Measurements from ENCODE around the gene GPR143.

Gene GPR143

DNA sequence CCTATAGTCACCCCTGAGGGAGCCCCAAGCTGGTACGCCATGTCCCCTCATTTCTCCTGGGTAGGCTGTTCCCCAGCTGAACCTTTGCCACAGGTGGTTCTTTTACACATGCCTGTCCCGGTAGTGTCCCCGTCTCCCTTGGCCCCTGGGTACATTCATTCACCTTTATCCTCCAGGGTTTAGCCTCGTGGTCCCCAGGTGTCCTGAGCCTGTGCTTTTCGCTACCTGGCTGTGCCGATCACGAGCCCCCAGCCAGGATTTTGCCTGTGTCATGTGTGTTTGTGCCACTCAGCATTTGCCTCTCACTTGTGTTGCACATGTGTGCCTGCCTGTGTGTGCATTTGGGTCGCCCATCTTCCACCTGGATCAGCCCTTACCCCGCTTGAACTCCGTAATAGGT, 57.6 kb downstream of the GPR143 start:
- DNase-seq (ENCODE audit: low read depth in 2 of 2): no peak

DNA sequence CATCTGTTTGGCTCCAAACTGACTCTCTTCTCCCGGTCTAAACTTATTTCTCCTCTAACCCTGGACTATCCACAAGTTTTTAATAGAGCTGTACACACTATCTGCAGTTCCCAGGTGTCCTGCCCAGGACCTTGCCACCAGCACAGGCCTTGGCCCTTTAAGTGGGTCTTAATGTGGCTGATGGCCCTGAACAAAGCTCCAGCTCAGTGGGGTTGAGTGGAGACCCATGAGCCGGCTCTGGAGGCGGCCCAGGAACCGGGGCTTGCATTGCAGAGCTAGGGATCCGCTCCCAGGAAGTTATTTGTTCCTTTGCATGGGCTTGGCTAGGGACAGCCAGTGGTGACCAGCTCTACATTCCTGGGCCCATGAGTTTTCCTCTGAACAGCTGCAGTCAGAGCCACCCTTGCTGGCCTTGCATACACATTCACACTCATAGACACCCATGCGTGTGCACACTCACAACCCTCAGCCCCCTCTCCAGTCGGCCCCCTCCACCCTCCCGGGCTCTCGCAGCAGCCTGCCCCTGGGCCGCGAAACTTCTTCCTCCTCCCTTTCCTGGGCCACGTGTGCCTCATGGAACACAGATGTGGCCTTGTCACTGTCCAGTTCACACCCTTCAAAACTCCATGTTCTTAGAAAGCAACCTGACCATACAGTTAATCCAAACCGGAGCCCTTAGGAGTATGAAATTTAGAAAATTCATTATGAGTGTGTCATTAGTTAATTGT, 58.2 kb downstream of the GPR143 start:
- DNase-seq (ENCODE audit: low read depth in 2 of 2): no peak

DNA sequence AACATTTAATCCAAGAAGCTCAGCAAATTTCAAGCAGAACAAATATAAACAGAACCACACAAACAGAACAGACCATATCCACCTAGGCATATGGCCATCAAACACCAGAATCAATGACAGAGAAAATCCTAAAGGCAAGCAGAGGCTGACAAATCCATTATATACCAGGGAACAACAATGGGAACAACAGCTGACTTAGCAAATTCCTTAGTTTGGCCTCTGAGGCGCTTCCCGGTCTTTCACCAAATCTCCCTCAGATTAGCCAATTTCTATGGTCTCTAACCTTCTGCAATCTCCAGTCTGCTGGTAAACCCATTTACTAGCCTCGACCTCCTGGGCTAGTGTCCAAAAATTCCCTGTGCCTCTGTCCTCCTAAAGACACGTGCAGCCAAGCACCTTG, 59.2 kb downstream of the GPR143 start:
- DNase-seq (ENCODE audit: low read depth in 2 of 2): no peak

DNA sequence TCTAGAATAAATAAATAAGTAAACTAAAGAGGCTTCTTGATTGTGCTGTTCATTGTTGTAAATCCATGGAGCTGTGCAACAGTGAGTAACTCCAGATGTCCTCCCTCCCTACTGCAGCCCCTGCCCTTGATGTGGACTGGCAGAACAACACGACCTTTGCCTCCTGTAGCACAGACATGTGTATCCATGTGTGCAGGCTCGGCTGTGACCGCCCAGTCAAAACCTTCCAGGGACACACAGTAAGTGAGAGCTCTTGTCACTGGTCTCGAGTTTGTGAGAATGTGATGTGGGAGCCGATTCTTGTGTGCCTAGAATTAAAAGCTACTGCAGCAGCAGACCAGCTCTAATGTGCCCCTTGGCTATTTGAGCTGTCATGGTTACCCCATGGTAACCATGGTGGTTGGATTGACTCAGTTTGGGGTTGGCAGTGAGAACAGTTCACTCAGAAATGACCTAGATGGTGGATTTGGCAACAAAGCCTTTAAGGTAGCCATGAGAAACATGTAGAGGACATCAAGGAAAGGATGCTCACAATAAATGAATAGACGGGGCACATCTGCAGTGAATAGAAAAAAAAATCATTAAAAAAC, 60.7 kb downstream of the GPR143 start:
- DNase-seq (ENCODE audit: low read depth in 2 of 2): no peak

DNA sequence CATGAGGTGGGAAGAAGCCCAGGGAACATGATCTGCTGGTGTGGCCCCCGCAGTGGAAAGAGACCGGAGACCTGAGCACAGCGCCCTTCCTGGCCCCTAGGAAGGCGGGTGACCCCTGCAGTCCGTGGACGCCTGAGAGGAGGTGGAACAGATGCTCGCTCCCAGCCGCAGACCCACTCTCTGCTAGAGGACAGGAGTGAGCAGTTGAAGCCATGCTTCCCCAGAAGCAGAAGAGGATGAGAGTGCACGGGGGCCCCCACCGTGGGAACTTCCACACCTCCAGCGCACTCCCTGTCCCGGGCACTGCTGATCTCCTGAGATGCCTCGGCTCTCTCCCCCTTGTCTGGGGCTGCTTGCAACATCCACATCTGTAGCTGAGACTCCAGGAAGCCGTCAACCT, 62.2 kb downstream of the GPR143 start:
- DNase-seq (ENCODE audit: low read depth in 2 of 2): no peak

DNA sequence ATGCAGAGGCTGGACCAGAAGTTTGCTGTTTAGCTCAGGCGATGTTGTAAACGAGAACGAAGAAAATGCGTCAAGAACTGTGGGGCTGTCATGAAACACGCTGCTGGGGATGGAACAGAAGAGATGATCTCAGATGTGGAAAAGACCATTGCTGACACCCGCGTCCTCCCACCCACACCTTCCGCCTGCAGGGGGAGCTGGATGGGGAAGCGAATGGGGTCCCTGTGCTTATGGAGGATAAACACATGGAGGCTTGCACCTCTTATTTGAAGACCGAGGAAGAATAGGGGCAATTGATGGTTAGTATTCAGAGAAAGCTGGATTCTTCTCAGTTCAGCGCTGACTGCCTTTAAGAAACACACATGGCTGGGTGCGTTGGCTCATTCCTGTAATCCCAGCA, 63.9 kb downstream of the GPR143 start:
- no peak for DNase-seq (ENCODE audit: low read depth in 2 of 2)

DNA sequence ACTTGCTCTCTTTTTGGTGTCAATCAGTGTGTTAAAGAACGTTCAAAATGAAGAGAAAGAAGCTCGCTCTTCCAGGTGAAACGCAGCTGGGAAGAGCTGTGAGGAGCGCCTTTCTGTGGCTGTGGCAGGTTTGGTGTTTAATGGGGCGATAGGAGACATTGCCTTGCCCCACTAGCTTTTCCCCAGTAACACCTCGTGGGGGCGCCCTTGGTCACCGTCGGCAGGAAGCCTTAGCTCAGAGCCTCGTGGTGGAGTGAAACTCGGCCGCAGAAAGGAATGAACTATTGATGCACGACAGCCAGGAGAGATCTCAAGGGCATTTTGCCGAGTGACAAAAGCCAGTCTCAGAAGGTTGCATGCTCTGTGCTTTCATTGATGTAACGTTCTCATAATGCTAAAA, 65.1 kb downstream of the GPR143 start:
- DNase-seq (ENCODE audit: low read depth in 2 of 2): no peak

DNA sequence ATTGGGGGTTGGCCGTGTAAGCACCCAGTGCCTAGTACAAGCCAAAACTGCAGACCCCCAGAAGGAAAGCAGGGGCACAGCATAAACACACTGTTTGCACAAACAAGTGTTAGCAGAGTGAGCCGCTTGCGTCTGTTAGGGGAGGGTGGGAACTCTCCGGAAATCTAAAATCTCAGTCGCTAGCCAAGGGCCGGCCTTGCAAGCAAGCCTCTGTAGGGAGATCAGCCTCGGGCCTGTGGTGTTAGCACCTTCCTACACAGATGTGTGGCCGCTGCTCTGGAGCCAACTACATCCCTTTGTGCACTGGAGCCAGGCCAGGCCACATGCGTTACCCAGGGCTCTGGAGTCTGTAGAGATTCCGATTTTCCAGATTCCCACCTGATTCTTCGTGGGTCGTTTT, 67.1 kb downstream of the GPR143 start:
- no peak for DNase-seq (ENCODE audit: low read depth in 2 of 2)

DNA sequence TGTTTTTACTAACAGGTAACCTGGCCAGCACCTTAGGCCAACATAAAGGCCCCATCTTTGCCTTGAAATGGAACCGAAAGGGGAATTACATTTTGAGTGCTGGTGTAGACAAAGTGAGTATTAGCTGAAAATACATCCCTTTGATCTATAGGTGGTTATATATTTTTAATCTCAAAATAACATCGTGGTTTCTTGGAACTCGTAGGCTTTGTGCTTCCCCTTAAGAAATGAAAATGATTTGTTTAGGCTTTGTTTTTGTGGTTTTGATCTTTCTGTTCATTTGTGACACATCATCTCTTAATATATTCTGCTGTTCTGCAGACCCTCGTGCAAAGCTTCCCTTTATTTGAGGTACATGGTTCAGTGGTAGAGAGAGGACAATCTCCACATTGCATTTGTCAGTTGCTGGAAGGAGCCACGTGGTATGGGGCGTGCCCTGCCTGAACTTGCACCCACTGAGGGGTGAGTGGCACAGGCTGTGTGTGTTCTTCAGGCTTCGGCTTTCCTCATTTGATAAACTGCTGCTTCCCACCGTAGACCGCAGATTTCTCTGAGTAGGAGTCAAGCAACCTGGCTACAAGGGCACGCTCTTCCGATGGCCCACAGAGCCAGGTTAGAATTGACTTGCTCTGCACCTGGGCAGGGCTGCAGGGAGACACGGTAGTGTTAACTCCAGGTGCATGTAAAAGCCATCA, 72.2 kb downstream of the GPR143 start:
- DNase-seq (ENCODE audit: low read depth in 2 of 2): no peak

DNA sequence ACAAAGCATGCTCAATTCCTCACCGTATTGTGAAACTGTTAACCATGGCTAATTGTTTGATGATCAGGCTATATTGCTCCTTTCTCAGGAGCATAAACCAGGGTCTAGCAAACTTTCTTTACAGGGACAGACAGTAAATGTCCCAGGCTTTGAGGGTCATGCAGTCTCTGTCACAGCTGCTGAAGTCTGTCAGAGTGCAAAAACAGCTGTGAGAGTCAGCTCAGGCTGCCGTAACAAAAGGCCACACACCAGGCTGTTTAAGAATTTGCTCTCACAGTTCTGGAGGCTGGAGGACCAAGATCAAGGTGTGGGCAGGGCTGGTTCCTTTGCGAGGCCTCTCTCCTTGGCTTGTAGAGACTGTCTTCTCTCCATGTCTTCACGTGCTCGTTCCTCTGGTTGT, 75.6 kb downstream of the GPR143 start:
- no peak for DNase-seq (ENCODE audit: low read depth in 2 of 2)

DNA sequence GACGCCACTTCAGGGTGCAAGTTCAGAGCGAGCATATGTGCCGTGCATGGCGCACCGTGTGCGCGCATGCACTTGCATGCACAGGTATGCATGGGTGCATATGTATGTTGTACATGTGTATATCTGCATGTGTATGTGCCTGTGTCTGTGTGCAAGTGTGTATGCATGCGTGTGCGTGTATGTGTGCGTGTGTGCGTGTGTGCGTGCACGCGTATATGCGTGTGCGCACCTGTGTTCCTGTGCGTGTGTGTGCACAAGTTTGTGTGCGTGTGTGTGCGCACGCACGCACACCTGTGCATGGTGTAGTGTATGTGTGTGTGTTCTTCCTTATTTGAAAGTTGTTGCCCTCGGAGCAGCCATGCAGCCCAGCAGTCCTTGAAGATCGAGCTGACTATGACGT, 76.8 kb downstream of the GPR143 start:
- no peak for DNase-seq (ENCODE audit: low read depth in 2 of 2)

DNA sequence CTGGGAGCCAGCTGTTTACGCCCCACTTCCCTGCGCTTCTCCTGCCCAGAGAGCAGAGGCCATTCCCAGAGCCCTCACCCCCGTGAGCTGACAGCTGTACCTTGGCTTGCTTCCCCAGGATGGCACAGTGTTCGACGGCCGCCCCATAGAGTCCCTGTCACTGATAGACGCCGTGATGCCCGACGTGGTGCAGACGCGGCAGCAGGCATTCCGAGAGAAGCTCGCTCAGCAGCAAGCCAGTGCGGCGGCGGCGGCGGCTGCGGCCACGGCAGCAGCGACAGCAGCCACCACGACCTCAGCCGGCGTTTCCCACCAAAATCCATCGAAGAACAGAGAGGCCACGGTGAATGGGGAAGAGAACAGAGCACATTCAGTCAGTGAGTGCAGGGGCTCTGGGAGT, 77.7 kb downstream of the GPR143 start:
- no peak for DNase-seq (ENCODE audit: low read depth in 2 of 2)

DNA sequence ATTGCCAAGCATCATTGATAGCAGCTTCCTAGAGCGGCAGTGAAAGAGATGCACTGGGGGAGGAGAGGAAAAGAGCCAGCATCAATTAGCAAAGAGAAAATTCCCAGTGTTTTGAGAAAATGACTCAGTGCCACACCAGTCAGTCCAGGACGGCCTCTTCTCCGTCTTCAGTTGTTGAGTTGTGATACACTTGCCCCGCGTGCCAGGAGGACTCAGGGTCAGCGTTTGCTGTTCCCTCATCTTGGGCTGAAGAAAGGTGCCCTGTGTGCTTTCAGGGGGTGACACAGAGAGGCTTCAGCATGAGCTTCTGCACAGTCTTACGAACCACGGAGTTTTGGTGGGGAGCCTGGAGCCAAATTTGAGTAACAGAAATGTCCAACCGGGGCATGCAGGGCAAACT, 82.3 kb downstream of the GPR143 start:
- DNase-seq (ENCODE audit: low read depth in 2 of 2): no peak

DNA sequence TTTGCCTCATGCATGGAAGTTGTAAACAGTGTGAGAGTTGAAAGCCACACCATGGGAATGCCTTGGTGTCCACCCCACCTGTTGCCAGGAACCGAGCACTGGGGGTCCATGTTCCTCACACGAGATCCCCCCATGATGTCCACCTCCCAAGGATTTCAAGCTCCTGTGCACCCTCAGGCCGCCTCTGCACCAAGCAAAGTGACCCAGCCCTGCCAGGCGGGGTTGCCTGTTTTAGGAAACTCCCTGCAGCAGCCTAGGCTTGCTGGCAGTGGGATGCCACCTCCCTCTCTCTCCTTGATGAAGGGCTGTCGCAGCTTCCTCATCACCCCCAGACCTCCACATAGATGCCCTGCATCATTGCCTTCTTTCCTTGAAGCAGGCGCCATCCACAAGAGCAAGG, 82.8 kb downstream of the GPR143 start:
- DNase-seq (ENCODE audit: low read depth in 2 of 2): no peak

DNA sequence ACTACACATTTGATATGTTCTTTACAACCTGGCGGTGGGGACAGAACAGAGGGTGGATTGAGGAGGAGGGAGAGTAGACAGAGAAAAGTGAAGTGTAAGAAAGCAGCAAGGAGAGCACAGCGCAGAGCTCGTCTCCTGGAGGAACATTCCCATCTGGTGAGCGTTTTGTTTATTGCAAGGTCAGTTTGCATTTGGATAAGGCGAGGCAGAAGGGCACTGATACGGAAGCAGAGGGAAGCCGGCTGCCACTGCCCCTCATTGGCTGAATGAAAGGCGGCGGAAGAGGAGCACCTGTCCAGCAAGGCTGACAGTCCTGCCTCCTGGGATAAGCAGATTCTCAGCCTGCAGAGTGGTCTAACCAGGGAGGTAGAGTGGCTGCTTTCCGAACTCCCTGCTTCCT, 83.2 kb downstream of the GPR143 start:
- no peak for DNase-seq (ENCODE audit: low read depth in 2 of 2)

DNA sequence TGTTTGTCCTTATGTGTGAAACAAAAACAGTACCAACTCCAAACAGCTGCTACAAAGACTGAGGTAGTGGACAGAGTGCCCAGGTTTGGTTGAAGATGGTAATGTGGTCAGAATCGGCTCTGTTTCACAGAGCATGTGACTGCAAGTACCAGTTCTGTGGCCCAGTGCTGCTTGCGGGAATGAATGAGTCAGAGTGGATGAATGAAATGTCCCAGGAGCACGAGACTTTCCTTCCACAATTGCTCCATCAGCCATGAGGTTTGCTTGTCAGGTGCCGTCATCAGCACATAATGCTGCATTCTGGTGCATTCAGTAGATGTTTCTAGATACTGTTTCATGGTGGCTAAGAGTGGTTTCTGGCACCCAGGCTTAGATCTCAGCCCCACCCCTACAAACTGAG, 84.2 kb downstream of the GPR143 start:
- DNase-seq (ENCODE audit: low read depth in 2 of 2): no peak

DNA sequence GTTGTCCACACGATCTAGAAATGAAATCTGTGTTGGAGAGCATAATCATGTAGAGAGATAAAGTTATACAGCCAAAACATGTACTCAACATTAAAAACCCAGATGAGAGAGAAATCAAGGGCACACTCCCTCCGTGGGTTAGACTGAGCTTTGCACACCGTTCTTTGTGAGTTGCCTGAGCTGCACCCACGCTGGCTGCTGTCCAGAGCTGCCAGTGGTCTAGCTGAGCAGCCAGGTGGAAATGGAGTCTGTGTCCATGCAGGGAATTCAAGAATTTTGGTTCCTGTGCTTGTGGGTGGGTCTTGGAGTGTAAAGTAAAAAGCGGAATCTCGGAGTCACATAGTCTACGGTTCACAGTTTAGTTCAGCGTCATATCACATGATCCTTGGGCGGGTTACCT, 84.6 kb downstream of the GPR143 start:
- no peak for DNase-seq (ENCODE audit: low read depth in 2 of 2)

DNA sequence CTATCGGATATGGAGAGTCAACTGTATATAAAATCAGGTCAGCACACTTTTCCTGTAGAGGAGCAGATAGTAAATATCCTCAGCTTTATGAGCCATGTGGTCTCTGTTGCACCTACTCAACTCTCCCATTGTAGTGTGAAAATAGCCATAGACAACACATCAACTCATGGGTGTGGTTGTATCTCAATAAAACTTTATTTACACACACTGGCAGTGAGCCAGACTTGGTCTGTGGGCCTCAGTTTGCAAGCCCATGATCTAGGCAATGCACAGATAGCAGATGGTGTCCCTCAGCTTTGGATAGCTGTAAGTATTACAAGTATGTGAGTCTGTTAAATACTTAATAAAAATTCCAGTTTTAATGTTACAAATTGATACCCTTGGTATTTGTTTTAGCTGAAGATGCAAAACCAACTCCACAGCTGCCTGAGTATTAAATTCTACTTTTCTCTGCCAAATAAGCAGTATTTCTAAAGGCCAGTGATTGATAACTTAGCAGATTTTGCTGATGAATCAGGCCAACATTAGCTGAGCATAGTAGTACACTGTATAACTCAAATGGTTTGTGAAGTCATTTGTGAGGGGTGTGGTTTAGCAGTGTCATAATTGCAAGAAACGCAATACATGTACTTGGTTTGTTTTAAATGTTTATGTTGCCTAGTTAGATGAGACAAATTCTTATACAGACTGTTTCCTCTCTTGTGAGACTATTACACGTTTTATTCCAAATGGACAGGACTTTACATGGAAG, 87.3 kb downstream of the GPR143 start:
- no peak for DNase-seq (ENCODE audit: low read depth in 2 of 2)

DNA sequence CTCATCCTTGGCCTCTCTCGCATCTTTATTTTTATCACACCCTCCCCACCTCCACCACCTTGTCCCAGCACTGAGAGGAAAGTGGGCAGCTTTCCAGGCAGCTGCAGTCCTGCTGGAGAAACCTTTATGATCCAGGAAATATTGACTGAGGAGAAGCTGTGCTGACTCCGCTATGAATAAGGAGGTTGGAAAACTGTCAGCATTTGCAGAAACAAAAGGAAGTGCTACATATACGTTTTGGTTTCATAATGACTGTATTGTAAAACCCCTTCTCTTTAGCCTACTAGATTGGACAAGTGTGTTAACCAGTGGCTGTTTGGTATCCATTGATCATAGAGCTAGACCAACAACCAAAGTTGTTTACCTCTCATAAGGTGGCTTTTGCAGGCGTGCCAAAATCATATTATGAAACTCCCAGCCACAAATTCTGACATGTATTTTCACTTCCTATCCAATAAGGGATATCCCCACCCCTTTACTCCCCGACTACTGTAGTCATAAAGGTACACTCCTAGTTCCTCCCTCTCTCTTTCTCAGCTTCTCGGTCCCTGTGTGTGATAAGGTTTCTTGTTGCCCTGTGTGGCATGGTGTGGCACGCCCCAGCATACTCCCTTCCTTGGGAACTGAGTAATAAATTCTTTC, 88.4 kb downstream of the GPR143 start:
- DNase-seq (ENCODE audit: low read depth in 2 of 2): peak in 1 of 2 donors; percentile 8

DNA sequence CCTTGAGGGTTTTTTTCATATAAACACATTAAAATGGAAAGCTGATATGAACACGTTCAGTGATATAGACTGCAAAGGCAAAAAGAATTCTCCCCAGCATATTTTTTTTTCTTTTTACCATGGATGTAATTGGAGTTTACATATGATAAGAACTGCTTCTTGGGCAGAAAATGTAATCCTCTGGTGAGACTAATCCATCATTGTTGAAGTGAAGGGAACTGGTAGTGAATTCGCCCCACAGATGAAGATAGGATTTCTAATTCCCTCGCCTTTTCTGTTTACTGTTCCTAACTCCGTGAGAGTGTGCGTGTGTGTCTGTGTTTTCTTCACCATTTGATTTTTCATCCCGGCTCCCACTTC, 88.9 kb downstream of the GPR143 start:
- DNase-seq (ENCODE audit: low read depth in 2 of 2): no peak

DNA sequence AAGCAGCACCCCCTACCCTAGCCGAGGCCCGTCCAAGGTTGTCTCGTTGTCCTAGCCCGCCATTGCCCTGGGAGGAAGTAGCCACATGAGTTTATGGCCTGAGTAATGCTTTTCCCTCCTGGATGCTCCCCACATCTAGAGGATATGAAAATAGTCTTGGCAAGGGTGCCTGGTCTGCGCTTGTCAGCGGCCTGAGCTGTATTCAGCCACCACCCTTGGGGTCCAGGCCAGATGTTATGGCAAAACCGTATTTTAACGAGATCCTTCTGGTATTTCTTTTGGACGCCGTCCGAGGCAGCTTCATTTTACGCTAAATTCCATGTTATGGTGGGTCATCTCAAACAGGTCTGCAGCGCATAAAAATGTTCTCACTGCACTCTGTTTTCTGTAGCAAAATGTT, 89.3 kb downstream of the GPR143 start:
- DNase-seq (ENCODE audit: low read depth in 2 of 2): no peak
